ENCODE data around the gene NIN.

The NIN gene

GRCh38 chr14:50837850-50838470 lies 7.0 kb upstream of the NIN start:
- no peak overlapping the region for H3K27ac ChIP-seq
- no peak for DNase-seq (ENCODE audit: low spot score)

DNA sequence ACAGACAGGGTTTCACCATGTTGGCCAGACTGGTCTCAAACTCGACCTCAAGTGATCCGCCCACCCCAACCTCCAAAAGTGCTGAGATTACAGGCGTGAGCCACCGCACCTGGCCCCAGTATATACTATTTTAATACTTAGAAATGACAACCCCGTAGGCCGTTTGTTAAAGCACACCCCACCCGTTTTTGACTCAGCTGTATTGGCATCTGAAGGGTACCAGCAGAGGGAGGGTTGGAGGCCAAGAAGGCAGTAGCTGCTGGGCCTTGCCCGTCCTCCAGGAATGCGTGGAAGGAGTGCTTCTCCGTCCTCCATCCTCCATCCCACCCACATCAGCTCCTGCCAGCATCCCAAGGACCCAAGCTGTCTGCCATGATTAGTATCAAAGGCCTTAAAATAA lies 6.3 kb upstream of the NIN start:
- Histone ChIP-seq H3K4me3 (no peak overlapping the region), H3K27ac (no peak overlapping the region)
- no peak for DNase-seq (ENCODE audit: low spot score)
- TF ChIP-seq, protein P1, sequence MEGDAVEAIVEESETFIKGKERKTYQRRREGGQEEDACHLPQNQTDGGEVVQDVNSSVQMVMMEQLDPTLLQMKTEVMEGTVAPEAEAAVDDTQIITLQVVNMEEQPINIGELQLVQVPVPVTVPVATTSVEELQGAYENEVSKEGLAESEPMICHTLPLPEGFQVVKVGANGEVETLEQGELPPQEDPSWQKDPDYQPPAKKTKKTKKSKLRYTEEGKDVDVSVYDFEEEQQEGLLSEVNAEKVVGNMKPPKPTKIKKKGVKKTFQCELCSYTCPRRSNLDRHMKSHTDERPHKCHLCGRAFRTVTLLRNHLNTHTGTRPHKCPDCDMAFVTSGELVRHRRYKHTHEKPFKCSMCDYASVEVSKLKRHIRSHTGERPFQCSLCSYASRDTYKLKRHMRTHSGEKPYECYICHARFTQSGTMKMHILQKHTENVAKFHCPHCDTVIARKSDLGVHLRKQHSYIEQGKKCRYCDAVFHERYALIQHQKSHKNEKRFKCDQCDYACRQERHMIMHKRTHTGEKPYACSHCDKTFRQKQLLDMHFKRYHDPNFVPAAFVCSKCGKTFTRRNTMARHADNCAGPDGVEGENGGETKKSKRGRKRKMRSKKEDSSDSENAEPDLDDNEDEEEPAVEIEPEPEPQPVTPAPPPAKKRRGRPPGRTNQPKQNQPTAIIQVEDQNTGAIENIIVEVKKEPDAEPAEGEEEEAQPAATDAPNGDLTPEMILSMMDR (IDR thresholded peaks at IDR 0.05), result no peak

More at GRCh38 chr14:50837850-50838470, 7.0 kb upstream of the NIN start:
- TF ChIP-seq, protein P1 (IDR thresholded peaks at IDR 0.05), result no peak
- H3K4me3 ChIP-seq, result no peak overlapping the region

DNA sequence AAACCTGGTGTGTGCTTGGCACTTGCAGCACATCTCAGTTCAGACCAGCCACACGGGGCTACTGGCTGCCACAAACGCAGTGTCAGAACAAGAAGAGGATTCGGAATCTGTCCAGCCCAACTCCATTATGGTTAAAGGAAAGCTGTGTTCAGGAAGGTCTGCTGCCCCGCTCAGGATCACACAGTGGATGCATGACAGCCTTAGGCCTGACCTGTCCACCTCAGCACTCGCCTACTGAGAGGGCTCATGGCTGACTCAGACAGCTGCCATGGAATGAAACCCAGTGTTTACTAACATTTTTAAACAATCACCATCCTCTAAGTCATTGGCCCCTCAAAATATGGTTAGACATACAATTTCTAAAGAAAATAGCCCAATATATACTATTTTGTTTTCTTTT lies 5.6 kb upstream of the NIN start:
- DNase-seq (ENCODE audit: low spot score), result no peak
- TF ChIP-seq, protein P1 (IDR thresholded peaks at IDR 0.05), result no peak
- no peak overlapping the region for H3K4me3 ChIP-seq
- no peak overlapping the region for H3K27ac ChIP-seq

- no peak overlapping the region for H3K27ac ChIP-seq
- TF ChIP-seq, protein P1 (IDR thresholded peaks at IDR 0.05), result no peak
- no peak for DNase-seq (ENCODE audit: low spot score)
- no peak overlapping the region for H3K4me3 ChIP-seq
Measured at GRCh38 chr14:50835280-50835679, 4.3 kb upstream of the NIN start.

DNA sequence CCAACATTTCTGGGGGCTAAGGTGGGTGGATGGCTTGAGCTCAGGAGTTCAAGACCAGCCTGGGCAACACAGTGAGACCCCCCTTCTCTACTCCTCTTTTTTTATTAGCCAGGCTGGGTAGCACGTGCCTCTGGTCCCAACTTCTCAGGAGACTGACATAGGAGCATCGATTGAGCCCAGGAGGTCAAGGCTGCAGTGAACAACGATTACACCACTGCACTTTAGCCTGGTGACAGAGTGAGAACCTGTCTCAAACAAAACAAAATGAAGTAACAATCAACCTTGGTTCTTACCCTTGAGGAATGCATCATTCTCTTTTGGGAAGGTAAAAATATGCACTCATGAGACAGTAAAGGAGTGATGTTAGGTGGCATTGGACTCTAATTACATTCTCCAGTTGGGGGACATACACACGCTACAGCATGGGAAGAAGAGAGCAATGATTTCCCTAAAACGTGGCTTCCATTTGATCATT lies 3.9 kb upstream of the NIN start:
- TF ChIP-seq, protein P1 (IDR thresholded peaks at IDR 0.05), result no peak
- Histone ChIP-seq H3K4me3 (no peak overlapping the region), H3K27ac (no peak overlapping the region)
- no peak for DNase-seq (ENCODE audit: low spot score)

DNA sequence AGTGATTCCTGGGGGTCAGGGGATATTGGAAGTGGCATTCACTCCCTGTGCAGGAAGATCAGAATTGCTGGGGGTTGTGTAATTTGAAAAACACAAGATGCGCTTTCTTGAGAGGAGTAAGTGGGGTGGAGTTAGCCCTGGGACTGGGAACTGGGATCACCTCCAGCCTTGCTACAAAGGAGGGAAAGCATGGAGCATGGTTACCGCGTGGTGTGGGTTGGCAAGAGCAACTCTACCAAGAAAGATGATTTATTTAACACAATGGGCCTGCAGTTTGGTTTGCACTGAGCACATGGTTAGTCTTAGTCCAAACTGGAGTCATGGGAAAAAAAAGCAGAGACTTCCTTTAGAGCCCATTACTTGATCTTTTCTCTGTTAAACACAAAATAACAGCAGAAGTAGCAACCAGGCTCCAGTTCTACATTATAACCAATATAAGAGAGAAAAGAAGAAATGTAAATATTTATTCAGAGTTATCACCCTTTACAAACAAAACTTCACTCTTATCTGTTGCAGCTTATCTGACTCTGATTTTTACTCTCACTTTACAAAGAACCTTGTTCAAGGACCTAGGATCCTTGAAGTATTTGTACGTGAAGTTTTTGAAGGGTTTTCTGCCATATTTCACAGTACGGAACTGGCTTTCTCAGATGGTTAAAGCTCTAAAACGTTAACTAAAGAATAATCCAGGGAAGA lies 2.1 kb upstream of the NIN start:
- H3K4me3 ChIP-seq, result no peak overlapping the region
- DNase-seq (ENCODE audit: low spot score), result no peak
- H3K27ac ChIP-seq, result no peak overlapping the region
- TF ChIP-seq, protein P1 (IDR thresholded peaks at IDR 0.05), result no peak

DNA sequence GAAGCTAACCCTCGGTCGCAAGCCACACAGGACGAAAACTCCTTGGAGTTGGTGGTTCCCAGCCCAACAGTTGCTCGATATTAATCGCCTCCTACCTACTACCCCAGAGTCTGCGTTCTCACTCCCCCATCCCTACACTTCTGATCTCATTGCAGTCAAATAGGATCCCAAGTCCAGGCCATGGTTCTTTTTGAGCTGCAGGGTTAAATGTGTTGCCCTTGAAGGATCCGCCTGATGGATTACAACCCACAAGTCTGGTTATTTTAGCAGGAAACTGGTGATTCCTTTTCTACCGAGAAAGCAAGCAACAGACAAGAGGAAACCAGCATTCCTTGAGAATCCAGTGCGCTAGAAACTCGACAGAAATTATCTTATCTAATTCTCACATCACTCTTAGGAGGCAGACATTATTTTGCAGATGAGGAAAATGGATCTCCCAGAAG lies 785 bp upstream of the NIN start:
- no peak for DNase-seq (ENCODE audit: low spot score)
- TF ChIP-seq, protein P1 (IDR thresholded peaks at IDR 0.05), result no peak
- peak overlapping the region; percentile 73 to 88 for H3K27ac ChIP-seq
- peak overlapping the region; percentile 81 for H3K4me3 ChIP-seq
